Peyer's patch (tissue), 4 donors: ENCODE data around the gene STEAP3.

Source experiments
- CTCF ChIP-seq, 6 experiments: fragments of 450-650 bp in 4 of 6; fragments of 200-600 bp in 2 of 6; sonication (generic) in 1 of 6; IDR thresholded peaks; one replicate each; pipeline ENCODE4 v1.5.1; 2017 to 2019; ENCODE audit warnings: antibody characterized with exemption in 6 of 6, mild to moderate bottlenecking in 3 of 6, moderate library complexity in 1 of 6
- POLR2A ChIP-seq, 2 donors: fragments of 450-650 bp; IDR thresholded peaks; one replicate each; pipeline ENCODE4 v1.5.1; 2017; ENCODE audit warnings: antibody characterized with exemption in 2 of 2, mild to moderate bottlenecking in 2 of 2, moderate library complexity in 2 of 2

- TF ChIP-seq POLR2A (IDR thresholded peaks at IDR 0.05) (no peak), CTCF (IDR thresholded peaks at IDR 0.05) (no peak)
Observed at GRCh38 chr2:119227346-119227745, 3.7 kb downstream of the STEAP3 start.
